ENCODE data around the gene NDUFB7. TPM values are rescaled to one million over a fixed set of nuclear protein-coding genes. Genes with fewer than 3 reads are reported as not detected.

NDUFB7 gene
- total RNA-seq, 3 donors from 2014 or later, result 161 to 213 (median 175) TPM

DNA sequence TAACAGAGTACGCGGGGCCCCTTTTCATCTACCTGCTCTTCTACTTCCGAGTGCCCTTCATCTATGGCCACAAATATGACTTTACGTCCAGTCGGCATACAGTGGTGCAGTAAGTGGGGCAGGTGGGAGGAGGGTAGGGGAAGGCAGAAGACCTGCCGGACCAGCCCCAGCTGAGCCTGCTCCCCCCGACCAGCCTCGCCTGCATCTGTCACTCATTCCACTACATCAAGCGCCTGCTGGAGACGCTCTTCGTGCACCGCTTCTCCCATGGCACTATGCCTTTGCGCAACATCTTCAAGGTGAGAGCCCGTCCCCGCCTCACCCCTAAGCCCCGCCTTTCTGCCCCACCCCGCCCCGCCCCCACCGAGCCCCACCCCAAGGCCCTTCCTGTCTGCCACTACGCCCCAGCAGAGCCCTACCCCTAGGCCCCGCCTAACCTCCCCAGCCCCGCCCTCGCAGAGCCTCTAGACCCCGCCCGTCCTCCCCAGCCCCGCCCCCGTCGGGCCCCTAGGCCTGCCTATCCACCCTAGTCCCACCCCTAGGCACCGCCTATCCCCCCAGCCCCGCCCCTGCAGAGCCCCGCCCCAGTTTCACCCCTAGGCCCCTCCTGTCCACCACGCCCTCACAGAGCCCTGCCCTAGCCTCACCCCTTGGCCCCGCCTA lies 7.7 kb downstream of the NDUFB7 start:
- no peak for DNase-seq
- Mint-ChIP-seq H3K27me3 (ENCODE audit: low read depth) (no peaks in the 10 kb centered on the region), H3K9me3 (no peaks in the 10 kb centered on the region), H3K4me3 (no peak overlapping the region), H3K4me1 (ENCODE audit: low read depth) (peaks cover 22% of the 10 kb centered on the region), H3K36me3 (ENCODE audit: insufficient read depth) (no peaks in the 10 kb centered on the region)
- ATAC-seq, result peak; percentile 81 to 82

DNA sequence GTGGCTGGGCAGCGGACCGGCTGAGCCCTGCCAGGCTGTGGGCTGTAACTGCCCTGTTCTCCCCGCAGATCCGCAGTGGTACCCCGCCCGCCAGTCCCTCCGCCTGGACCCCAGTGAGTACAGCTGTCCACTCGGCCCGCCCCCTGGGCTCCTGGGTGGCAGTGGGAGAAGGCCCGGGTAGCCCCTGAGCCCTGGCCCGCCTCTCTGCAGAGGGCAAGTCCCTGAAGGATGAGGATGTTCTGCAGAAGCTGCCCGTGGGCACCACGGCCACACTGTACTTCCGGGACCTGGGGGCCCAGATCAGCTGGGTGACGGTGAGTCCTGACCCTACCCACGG lies 8.3 kb downstream of the NDUFB7 start:
- Mint-ChIP-seq H3K27me3 (ENCODE audit: low read depth) (no peaks in the 10 kb centered on the region), H3K36me3 (ENCODE audit: insufficient read depth) (no peaks in the 10 kb centered on the region), H3K4me3 (no peak overlapping the region), H3K4me1 (ENCODE audit: low read depth) (peaks cover 21% of the 10 kb centered on the region), H3K9me3 (no peaks in the 10 kb centered on the region)
- no peak for ATAC-seq
- DNase-seq, result no peak

DNA sequence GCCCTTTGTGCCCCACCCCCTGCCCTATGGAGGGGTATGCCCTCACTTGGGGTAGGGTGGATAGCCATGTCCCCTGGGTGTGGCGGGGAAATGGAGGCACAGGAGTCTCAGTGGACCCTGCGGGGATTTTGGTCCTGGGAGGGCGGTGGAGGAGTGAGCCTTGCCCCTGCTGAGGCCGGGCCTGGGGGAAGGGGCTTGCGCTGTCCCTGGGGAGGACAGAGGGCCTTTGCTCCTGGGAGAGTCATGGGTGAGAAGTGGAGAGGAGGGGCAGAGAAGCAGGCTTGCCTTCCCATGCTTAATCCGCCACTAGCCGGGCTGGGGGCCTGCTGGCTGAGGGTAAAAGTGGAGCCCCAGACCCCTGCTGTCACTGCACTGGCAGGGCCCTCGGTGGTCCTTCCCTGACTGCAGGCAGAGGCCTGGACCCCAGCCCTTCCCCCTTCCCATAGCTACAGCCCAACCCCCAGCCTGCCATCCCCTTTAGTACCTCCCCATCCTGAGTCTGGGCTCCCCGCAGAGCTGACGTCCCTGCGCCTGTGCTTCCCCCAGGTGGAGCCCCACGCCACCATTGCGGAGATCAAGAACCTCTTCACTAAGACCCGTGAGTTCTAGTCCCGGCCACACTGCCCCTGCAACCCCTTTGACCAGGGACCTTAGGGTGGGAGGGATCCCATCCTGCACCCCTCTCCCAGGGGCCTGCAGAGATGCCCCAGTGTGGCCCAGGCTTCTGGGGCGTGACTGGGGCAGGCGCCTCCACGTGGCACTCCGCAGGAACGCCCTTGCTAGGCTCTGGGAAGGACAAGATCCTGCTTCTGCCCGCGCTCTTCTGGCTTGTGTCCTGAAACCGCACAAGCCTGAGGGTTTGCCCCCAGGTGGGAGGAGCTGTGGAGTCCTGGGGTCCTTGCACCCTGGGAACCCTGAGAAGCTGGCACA lies 8.9 kb downstream of the NDUFB7 start:
- H3K27me3 Mint-ChIP-seq (ENCODE audit: low read depth), result no peaks in the 10 kb centered on the region
- ATAC-seq (no peak), DNase-seq (no peak)
- no peaks in the 10 kb centered on the region for H3K36me3 Mint-ChIP-seq (ENCODE audit: insufficient read depth)
- H3K4me1 Mint-ChIP-seq (ENCODE audit: low read depth), result peaks cover 24% of the 10 kb centered on the region
- H3K9me3 Mint-ChIP-seq, result no peaks in the 10 kb centered on the region
- H3K4me3 Mint-ChIP-seq, result no peak overlapping the region

DNA sequence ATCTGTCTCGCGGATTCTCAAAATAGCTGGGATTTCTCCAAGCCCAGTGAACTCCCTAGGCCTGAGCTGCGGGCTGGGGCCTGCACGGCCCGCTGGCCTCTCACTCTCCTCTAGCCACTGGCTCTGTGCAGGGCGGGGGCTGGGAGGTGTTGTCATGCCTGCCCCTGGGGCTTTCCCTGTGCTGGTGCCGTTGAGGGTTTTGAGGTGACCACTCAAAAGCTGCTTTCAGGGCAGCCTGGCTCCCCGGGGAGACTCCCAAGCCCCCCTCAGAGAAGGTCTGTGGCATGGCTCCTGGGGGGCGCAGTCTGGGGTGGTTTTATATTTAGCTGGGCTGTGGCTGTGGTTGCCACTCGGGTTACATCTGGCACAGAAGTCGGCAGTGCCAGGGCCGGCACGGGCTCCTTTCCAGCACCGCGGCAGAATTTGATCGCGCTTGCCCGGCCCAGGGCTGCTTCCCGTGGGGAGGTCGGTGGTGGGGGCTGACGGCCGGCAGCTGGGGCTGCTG lies 10.0 kb downstream of the NDUFB7 start:
- Mint-ChIP-seq H3K27me3 (ENCODE audit: low read depth) (no peaks in the 10 kb centered on the region), H3K9me3 (no peaks in the 10 kb centered on the region), H3K36me3 (ENCODE audit: insufficient read depth) (no peaks in the 10 kb centered on the region), H3K4me3 (no peak overlapping the region), H3K4me1 (ENCODE audit: low read depth) (peaks cover 18% of the 10 kb centered on the region)
- no peak for DNase-seq
- ATAC-seq, result no peak

DNA sequence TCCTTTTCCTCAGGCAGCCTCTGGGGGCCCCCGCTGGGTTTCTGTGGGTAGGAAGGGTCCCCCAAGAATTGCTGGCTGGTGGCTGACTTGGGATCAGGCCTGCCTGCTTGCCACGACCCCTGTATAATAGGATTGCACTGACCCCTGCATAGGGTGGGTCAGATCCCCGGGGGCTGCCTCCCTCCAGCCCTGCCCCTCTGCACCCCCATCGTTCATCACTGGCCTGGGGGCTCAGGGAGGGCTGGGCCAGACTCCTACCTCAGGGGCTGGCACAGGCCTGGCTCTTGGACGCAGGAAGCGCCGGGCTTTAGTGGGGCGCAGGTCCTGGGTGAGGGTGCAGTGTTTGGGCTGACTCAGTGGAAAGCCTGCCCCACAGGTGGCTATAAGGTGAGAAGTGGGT lies 10.6 kb downstream of the NDUFB7 start:
- Mint-ChIP-seq H3K36me3 (ENCODE audit: insufficient read depth) (no peaks in the 10 kb centered on the region), H3K4me1 (ENCODE audit: low read depth) (peaks cover 24% of the 10 kb centered on the region), H3K9me3 (no peaks in the 10 kb centered on the region), H3K27me3 (ENCODE audit: low read depth) (no peaks in the 10 kb centered on the region), H3K4me3 (no peak overlapping the region)
- ATAC-seq, result no peak
- DNase-seq, result no peak

DNA sequence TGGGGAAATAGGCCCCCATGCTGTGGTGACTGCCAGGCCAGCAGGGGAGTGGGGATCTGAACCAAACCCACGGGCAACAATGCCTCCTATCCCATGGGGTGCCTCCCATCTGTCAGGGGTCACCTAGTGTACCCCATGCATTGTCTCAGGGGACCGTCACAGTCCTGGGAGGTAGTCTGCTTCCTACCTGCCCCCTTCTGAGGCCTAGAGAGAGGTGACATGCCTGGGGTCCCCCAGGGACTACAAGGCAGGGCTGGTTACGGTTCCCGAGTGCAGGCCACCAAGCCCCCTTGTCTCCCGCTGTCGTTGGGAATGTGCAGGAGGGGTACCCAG lies 11.1 kb downstream of the NDUFB7 start:
- ATAC-seq, result no peak
- no peaks in the 10 kb centered on the region for H3K9me3 Mint-ChIP-seq
- peaks cover 29% of the 10 kb centered on the region for H3K4me1 Mint-ChIP-seq (ENCODE audit: low read depth)
- H3K27me3 Mint-ChIP-seq (ENCODE audit: low read depth), result no peaks in the 10 kb centered on the region
- no peak overlapping the region for H3K4me3 Mint-ChIP-seq
- no peaks in the 10 kb centered on the region for H3K36me3 Mint-ChIP-seq (ENCODE audit: insufficient read depth)
- DNase-seq, result no peak

DNA sequence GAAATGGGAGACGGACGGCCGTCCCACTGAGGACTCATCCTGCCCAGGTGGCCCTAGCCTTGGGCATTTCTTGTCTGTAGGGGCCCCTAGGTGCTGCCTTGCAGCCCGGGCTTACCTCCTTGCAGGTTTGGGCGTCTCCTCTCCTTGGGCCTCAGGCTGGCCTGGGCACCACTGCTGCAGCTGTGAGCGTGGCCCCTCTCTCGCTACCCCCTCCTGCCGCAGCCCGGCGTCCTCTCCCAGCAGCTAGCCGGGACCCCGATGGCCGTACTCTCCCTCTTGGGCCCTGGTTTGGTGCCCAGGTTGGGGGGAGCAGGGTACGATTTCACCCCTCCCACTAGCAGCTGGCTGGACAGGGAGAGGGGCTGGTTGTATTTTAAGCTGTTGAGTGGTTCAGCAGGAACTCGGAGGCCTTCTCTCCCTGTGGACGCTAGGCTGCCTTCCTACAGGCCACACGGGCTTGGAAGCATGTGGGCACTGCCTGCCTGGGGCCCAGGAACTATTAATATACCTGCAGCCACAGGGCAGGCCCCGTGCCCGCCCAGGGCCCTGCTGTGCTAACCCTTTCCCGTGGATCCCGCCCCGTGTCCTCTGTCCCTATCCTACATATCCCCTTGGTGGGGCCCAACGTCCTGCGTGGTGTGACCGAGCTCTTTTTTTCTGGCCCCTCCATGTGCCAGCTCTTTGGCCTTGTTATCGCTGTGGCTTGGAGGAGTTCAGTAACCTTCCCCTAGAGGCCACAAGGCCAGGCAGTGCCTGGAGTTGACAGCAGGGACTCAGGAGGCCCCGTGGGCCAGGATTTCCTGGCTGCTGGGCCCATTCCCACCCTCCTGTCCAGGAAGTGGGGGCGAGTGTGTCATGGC lies 11.7 kb downstream of the NDUFB7 start:
- H3K4me3 Mint-ChIP-seq, result no peak overlapping the region
- H3K27me3 Mint-ChIP-seq (ENCODE audit: low read depth), result no peaks in the 10 kb centered on the region
- no peak for ATAC-seq
- peaks cover 30% of the 10 kb centered on the region for H3K4me1 Mint-ChIP-seq (ENCODE audit: low read depth)
- no peaks in the 10 kb centered on the region for H3K36me3 Mint-ChIP-seq (ENCODE audit: insufficient read depth)
- no peaks in the 10 kb centered on the region for H3K9me3 Mint-ChIP-seq
- no peak for DNase-seq

DNA sequence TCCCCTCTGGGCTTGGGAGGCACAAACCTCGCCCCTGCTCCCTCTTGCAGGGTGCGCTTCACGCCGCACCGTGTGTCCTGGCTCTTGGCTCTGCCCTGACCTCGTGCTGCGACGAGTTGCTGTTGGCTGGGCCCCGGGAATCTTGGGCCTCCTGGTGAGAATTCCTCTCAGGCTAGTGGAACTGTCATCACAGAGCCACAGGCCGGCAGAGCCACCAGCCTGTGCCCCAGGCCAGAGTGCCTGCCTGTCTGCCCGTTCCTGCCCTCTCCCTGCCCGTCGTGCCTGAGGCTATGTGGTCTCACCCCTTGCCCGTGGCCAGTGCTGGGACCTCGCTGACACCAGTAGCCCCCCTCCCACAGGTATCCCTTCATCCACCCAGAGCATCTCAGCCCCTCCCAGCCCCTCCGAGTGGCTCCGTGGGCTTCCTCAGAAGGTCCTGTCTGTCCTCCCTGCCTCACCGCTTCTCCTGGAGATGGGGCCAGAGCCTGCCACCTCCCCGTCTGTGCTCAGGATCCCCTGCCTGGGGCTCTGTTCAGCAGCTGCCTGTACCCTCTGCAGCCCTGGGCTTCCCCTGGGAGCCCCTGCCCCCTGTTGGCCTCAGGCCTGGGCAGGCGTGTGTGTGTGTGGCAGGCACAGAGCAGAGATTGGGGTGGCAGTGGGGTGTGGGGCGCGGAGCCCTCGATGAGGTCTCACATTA lies 13.3 kb downstream of the NDUFB7 start:
- ATAC-seq (no peak), DNase-seq (no peak)
- Mint-ChIP-seq H3K27me3 (ENCODE audit: low read depth) (no peaks in the 10 kb centered on the region), H3K9me3 (no peaks in the 10 kb centered on the region), H3K4me1 (ENCODE audit: low read depth) (peaks cover 33% of the 10 kb centered on the region), H3K36me3 (ENCODE audit: insufficient read depth) (no peaks in the 10 kb centered on the region), H3K4me3 (no peak overlapping the region)

DNA sequence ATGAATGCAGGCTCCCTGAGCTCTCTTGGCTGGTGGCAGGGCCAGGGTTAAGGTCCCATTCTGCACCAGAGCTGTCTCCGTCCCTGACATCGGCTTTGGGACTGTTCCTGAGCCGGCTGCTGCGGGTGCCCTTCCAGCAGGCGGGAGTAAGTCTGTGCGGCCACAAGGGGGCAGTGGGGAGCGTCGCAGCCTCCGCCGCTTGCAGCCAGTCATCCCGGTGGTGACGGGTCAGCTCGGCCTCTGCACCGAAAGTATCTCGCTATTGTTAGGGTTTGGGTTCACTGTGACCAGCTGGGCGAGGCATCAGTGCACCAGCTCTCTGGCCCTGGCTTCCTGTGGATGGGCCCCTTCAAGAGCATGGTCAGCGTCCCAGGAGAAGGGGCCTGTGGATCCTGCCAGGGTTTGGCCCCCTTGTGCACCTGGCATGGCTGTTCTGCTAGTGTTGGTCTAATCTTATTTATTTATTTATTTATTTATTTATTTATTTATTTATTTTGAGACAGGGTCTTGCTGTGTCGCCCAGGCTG lies 15.1 kb downstream of the NDUFB7 start:
- ATAC-seq, result peak; percentile 90 to 94
- Mint-ChIP-seq H3K27me3 (ENCODE audit: low read depth) (no peaks in the 10 kb centered on the region), H3K9me3 (no peaks in the 10 kb centered on the region), H3K36me3 (ENCODE audit: insufficient read depth) (no peaks in the 10 kb centered on the region), H3K4me3 (no peak overlapping the region), H3K4me1 (ENCODE audit: low read depth) (peaks cover 48% of the 10 kb centered on the region)
- DNase-seq, result peak; percentile 71

DNA sequence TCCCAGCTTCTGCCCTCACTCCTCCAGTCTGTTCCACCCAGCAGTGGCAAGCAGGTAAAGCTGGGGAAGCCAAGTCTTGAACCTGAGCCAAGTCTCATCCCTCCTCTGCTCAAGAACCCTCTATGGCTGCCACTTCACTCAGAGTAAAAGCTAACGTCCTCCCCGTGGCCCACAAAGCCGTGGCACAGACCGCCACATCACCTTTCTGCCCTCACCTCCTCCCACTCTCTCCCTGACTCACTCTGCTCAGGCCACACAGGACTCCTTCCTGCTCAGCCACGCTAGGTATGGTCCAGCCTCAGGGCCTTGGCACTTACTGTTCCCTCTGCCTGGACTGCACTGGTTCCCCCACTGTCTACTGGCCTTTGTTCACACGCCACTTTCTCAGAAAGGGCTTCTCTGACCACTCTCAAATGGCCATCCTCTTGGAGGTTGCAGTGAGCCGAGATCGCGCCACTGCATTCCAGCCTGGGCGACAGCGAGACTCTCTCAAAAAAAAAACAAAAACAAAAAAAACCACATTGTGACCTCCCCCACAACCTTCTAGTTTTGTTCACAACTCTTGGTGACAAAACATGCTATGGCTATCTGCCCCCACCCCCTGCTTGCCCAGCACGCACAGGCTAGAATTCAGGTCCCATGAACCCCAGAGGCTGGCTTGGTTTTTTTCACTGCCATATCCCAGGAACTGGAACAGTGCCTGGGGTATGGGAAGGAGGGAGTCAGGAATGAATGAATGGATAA lies 15.8 kb downstream of the NDUFB7 start:
- H3K4me3 Mint-ChIP-seq, result no peak overlapping the region
- DNase-seq, result no peak
- H3K36me3 Mint-ChIP-seq (ENCODE audit: insufficient read depth), result no peaks in the 10 kb centered on the region
- H3K27me3 Mint-ChIP-seq (ENCODE audit: low read depth), result no peaks in the 10 kb centered on the region
- H3K4me1 Mint-ChIP-seq (ENCODE audit: low read depth), result peaks cover 51% of the 10 kb centered on the region
- peak; percentile 5 to 20 for ATAC-seq
- H3K9me3 Mint-ChIP-seq, result no peaks in the 10 kb centered on the region

DNA sequence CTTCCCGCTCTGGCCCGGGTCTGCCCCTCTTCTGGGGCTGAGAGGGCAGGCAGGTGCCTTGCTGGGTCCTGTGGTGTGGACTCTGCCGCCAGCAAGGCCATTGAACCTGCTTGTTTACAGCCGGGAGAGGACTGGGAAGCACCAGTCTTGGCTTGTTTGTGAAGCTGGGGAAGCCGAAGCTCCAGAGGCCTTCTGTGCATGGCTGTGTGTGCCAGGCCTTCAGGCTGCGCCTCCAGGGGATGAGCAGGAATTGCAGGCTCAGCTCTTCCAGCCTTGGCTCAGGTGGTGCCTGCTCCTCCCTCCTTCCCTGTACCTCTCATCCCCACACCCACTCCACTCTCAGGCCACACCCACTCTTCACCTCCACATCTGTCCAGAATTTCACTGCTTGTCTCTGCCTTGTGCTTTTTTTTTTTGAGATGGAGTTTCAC lies 17.5 kb downstream of the NDUFB7 start:
- Mint-ChIP-seq H3K9me3 (no peaks in the 10 kb centered on the region), H3K4me1 (ENCODE audit: low read depth) (peaks cover 58% of the 10 kb centered on the region), H3K4me3 (no peak overlapping the region), H3K36me3 (ENCODE audit: insufficient read depth) (peaks cover 4% of the 10 kb centered on the region), H3K27me3 (ENCODE audit: low read depth) (no peaks in the 10 kb centered on the region)
- DNase-seq (no peak), ATAC-seq (no peak)

DNA sequence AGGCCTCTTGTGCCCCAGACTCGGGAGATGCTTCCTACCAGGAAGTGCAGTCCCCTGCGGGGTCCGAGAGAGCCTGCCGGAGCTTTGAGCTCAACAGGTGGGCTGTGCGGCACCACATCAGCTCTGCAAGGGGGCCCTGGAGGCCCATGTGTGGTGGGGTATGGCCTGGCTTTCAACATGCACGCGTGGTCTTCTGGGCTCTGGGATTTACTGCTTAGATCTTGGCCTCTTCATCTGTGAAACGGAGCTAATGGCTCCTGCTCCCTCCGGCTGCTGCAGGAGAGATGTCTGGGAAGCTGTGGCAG lies 18.0 kb downstream of the NDUFB7 start:
- ATAC-seq, result no peak
- Mint-ChIP-seq H3K4me3 (no peak overlapping the region), H3K27me3 (ENCODE audit: low read depth) (no peaks in the 10 kb centered on the region), H3K36me3 (ENCODE audit: insufficient read depth) (peaks cover 4% of the 10 kb centered on the region), H3K9me3 (no peaks in the 10 kb centered on the region), H3K4me1 (ENCODE audit: low read depth) (peaks cover 58% of the 10 kb centered on the region)
- no peak for DNase-seq
